Dedifferentiated amniotic fluid mesenchymal stem cell (primary cell): ENCODE measurements around the gene SHANK3.
"Not testable (repeated sequence)": the region's sequence is repeated elsewhere in the genome, so short reads cannot be mapped to it uniquely, and the experiment has no call there.

Experiments used
- DNase-seq: peaks from one replicate; pipeline ENCODE4 v3.0.0-alpha.2; 2016; ENCODE audit errors: extremely low spot score

SHANK3 gene

DNA sequence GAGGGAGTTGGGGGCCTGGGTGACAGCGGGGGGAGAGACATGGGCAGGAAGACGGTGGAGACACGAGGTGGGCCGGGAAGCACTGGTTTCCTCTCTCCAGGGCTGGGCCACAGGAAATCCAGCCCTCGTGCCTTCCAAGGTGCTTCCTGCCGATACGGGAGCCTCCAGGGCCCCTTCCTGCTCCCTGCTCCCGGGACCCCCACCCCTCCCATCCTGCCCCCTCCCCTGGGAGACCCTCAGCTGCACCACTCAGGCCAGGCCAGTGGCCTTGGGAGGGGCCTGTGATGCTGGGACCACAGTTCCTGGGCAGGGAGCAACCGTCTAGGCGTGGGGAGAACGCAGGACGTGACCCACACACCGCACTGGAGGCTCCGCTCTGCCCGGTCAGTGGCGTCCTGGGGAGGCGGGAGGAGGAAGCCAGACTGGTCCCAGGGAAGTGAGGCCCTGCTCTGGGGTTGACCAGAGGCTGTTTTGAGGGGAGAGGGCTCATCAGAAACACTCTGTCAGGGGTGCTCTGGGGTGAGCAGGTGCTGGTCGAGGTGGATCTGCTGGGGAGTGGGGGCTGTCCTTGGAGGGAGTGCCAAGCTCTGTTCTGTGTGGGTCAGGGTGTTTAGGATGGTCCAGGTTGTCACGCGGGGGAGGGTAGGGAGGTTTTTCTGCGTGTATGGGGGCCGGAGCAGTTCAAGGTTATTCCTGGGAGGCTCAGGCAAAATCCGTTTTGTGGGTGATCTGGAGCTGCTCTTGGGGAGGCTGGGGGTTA is at the start of gene SHANK3:
Gene SHANK3, plus strand, starts transcription at position 353 of the 760 bp plus-strand sequence.
- DNase-seq: no peak

DNA sequence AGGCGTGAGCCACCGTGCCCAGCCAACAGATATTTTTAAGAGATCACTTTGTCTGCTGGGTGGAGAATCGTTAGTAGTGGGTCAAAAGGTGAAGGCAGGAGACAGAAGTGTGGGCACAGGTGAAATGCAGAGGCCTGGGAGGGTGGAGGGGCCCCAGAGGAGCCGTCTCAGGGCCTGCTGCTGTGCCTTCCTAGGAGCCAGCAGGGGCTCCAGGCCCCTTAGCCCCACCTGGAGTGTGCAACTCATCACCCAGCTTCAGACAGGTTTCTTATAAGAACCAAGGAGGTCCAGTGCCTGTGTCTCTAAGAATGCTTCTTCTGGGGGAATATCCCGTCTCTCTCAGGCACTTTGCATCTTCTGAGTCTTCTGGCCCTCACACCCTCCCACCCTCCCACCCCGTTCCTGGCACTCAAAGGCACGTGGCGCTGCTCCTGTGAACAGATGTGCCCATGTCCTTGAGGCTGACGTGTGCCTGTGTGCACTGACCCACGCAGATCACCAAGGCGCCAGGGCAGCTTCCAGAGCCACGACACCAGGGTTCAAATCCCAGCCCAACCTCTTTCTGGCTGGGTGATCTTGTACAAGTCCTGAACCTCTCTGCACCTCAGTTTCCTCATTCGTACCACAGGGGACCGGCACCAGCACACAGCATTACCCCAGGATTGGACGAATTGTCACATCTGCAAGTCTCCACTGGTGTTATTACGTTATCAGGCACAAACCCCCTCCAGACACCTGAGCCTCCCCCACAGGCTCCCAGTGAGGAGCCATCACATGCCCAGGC is 48.1 kb upstream of the SHANK3 start:
- DNase-seq: no peak

DNA sequence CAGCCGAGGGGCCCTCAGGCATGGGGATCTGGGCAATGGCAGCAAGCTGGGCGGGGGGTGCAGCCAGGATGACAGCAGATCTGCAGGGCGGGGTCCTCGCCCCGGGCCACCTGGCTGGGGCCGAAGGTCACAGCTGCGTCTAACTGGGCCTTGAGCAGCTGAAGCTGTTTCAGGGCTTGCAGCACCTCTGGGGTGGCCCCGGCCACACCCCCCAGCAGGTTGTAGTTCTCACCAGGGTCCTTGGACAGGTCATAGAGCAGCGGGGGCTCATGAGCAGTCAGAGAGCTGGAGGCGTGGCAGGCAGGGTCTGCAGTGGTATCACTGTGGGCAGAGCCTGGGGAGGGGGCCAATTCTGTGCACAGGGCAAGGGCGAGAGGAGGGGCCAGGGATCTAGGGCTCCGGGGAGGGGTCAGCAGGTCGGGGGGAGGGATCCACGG is 47.5 kb upstream of the SHANK3 start:
- DNase-seq: no peak

DNA sequence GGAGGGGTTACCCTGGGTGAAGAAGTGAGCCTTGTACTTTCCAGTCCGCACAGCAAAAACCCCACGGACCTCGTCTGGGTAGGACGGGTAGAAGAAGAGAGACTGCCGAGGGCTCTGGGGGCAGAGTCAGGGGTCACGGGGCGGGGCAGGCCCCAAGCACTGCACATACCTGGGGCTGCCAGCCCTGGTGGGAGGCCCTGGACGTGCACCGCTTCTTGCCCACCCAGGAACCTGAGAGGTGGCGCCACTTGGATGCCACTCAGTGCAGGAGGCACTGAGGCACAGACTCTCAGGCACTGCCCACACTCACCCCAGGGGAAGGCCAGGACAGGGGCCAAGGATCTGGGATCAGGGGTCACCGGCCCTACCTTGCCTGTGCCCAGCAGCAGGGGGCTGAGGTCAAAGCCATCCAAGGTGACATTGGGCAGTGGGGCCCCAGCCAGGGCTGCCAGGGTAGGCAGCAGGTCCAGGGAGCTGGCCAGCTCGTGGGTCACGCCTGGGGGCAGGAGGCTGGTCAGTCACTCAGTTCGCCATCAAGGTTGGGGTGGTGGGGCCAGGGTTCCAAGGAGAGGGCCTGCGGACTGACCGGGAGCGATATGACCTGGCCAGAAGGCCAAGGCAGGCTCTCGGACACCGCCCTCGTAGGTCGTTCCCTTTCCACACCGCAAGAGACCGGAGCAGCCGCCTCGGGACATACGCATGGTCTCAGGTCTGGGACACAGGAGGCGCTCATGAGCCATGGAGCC is 46.9 kb upstream of the SHANK3 start:
- DNase-seq: no peak

DNA sequence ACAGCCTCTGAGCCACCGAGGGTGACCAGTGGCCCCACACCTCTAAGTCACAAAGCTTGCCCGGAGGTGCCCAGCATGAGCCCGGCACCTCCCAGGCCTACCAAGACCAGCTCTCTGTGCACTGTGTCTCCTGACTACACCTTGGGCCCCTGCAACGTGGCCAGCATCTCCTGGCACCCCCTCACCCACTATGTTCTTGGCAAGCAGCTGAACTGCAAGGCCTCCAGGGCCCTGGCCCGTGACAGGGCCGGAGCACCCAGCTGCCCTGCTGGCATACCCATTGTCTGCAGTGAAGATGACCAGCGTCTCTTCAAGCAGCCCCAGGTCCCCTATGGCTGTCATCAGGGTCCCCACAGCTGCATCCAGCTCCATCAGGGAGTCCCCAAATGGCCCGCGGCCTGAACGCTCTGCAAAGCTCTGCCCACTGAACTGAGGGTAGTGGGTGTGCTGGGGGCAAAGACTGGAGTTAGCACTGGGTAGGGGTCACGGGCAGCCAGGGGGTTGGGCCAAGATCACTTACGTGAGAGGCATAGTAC is 46.2 kb upstream of the SHANK3 start:
- no peak for DNase-seq

DNA sequence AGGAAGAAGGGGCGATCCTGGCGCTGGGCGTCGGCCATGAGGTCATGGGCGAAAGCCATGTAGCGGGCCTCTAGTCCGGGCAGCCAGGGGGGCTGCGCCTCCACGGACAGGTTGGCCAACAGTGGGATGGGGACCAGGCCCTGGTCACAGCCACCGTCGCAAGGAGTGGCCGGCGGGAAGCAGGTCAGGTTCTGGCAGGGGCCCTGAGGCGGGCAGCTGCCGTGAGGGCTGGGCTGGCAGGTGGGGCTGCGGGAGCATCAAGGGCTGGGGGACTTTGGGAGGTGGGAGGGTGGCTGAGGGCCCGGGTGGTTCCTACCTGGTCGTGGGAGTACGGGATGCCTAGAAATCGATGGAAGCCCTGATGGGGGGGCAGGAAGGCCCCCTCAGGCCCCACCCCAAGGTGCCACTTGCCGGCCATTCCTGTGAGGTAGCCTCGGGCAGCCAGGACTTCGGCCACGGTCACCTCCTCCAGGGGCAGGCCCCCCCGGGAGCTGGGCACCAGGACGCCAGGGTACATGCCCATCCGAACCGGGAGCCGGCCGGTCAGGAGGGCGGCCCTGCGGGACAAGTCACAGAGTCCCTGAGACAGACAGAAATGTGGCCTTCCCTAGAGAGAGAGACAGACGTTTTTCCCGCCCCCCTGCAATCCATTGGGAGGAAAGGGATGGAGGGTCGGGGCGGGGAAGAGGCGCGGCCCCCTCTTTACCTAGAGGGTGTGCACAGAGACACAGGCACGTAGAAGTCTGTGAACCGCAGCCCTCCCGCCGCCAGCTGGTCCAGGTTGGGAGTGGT is 45.6 kb upstream of the SHANK3 start:
- no peak for DNase-seq

DNA sequence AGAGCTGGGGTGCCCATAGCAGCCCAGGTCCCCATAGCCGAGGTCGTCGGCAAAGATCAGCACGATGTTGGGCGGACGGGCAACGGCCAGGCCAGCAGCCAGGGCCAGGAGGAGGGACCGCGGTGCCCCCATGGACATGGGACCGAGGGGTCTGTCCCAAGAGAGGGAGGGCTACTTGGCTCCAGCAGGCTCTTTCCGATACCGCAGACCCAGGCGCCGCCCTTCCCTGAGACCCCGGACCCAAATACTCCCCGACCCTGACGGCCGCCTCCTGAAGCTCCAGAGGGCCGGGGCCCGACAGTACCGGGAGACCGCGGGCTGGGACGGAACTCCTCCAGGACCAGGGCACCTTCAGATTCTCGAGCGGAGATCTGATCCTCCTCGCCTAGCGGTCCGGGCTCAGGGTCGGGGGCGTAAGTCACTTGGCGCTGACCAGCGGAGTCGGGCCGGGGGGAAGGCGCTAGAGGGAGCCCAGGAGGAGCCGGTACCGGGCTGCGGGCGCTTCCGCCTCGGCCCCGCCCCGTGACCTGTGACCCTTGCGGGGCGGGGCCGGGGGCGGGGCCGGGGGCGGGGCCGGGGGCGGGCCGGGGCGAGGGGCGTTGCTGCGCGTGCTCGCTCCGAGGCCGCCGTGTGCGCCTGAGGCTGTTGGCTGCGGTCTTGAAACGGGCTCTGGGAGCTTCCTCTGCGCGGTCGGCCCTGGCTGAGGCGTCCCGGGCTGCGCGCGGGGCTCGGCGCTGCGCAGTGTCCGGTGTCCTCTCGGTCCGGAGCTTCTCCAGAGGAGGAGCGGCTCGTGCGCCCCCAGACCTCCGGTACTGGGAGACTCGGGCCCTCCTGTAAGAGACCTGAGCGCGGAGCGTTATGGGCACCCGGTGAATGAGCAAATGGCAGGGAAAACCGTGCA is 44.7 kb upstream of the SHANK3 start, which contains the start of gene ARSA:
Gene ARSA, minus strand, starts transcription at position 511 of the 901 bp plus-strand sequence. Its CDS starts 373 bp downstream, at position 138.
- DNase-seq: peak; percentile 62

DNA sequence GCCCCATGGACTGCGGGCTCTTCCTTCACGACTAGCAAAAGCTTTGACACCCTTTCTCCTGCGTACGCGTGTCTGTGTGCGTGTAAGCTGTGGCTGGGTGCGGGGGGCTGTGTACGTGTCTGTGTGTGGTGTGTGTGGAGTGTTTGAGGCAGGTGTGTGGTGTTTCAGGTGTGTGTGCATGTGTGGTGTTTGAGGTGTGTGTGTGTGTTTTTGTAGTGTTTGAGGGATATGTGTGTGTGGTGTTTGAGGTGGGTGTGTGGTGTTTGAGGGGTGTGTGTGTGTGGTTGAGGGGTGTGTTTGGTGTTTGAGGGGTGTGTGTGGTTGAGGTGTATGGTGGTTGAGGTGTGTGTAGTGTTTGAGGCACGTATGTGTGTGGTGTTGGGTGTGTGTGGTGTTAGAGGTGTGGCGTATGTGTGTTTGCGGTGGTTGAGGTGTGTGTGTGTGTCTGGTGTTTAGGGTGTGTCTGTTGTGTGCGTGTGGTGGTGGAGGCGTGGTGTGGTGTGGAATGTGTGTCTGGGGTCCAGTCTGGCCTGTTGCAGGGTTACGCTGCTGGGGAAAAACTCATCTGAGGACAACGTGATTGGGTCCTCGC is 44.0 kb upstream of the SHANK3 start:
- no peak for DNase-seq

DNA sequence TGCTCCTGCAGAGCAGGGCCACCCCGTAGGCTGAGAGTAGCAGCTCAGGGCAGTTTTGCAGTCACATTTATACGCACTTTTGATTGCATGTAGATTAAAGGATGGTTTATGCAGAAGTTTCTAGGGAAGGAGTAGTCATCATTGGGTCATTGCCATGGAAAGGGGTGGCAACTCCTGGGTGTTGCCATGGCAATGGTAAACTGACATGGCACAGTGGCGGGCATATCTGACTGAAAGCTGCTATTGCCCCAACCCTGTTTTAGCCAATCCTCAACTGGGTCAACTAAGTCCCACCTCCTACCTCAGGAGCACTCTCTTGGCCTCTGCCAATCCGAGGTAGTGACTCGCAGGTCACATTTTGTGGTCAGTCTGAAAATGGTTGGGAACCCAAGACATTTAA is 42.2 kb upstream of the SHANK3 start:
- no peak for DNase-seq

DNA sequence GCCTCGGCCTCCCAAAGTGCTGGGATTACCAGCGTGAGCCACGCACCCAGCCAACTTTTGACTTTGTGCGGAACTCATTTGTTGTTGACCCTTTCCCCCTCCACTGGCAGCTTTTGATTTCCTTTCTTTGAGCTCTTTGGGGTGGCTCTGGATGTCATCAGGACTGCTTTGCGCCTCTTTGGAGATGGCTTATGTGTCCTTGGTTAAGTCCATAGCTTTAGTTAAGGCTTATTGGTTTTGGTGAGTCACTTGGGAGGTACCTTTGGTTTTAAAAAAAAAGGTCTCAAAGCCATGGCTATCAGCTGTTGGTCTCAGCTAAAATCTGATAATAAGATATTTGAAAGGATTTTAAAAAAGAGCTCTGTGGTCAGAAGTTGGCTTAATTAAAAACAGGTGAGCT is 39.5 kb upstream of the SHANK3 start:
- no peak for DNase-seq

DNA sequence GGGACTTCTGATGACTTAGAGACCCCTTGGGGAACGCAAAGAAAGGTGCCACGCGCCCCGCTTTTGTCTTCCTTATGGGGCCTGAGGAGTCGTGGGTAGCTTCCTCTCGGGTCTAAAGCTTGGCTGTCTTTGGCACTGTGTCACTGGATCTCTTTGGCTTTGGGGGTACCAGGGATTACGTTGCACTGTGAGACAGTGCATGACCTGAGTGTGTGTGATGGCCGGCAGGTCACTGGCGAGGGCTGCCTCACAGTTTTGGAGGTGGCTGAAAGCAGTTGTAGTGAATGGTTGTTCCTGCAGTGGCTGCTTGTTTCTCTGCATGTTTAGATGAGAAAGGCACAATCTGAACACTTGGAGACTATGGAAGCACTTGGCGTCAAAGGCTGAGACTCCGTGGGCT is 38.9 kb upstream of the SHANK3 start:
- no peak for DNase-seq

DNA sequence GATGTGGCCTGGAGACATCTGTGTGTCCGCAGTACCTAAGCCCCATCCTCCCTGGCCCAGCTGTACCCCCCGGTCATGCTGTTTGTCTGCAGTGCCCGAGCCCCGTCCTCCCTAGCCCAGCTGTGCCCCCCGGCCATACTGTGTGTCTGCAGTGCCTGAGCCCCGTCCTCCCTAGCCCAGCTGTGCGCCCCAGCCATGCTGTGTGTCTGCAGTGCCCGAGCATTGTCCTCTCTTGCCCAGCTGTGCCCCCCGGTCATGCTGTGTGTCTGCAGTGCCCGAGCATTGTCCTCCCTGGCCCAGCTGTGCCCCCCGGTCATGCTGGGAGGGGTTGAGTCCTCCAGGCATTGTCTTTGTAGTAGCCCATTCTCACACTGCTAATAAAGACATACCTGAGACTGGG is 37.0 kb upstream of the SHANK3 start:
- DNase-seq: no peak

DNA sequence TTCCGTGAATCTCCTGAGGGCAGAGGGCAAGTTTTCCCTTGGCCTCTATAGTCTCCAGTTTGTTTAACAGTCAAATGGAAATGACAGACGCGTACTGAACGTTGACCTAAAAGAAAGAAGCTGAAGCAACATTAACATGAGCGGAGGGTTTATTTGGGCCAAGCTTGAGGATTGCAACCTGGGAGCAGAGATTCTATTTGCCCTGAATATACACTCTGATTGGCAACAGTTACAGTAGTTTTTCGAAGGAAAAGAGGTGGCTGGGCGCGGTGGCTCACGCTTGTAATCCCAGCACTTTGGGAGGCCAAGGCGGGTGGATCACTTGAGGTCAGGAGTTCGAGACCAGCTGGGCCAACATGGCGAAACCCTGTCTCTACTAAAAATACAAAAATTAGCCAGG is 32.3 kb upstream of the SHANK3 start:
- DNase-seq: not testable (repeated sequence)

DNA sequence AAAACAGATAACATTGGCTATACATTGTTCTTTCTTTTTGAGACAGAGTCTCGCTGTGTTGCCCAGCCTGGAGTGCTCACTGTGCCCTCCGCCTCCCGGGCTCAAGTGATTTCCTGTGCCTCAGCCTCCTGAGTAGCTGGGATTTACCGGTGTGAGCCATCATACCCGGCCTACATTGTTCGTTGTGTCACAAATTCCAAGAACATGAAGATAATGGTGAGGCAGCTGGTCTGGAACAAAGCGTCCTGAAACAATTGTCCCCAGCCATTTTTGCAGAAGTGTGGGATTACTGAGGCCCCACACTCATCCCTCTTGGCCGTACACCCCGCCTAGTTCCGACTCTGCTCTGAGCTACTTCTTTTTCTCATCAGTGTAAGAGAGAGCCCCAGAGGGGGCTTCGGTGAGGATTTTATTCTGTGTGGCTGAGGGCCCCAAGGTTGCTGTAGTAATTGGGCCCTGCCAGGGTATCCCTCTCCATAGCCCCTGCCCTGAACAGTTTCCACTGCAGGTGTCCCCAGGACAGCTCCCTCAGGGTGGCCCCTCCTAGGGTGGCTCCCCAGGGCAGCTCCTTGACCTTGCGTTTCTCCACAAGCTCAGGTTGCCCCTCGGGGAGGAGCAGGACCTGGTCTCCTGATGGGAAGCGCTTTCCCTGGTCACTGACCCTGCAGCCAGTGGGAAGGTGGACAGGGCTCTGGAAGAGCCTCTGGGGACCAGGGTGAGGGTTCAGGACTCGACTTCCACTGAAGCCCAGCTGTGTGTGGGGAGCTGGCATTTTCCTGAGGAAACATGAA is 31.6 kb upstream of the SHANK3 start:
- DNase-seq: no peak

DNA sequence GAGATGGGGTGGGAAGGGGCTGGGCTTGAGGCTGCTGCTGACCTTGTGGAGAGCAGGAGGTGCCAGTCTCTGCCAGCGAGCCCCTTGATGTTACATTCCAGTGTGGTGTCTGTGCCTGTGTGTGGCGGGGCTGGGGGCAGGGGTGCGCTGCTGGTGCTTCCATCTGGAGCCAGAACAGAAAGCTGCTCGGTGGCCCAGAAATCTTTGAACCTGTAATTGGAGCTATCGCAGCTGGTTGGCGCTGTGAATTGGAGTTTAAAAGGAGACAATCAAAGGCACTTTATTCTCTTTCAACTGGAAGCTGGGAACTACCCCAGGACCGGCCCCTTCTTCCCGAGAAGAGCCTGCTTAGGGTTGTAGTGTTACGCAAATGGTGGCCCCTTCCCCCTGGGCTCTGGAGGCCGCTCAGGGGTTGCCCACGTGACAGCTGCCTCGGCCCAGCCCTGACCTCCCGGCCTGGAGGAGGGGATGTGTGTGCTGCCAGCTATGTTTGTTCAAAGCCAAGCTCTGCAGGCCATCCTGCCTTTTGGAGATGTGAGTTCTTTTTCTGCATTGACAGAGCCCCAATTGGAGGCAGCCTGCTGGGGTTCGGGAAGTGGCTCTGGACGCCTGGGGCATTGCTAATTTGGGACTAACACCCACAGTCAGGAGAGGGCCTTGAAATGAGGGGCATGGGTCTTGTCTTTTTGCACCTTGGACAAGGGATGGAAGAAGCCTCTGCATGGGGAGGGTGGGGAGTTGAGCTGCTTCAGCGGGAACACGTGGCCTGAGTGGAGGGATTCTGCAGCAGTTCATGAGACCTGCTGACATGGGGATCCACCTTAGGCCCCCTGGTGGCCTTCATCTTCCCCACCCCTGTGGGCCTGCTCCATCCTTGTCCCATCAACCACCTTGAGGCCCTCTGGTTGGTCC is 30.7 kb upstream of the SHANK3 start:
- DNase-seq: no peak

DNA sequence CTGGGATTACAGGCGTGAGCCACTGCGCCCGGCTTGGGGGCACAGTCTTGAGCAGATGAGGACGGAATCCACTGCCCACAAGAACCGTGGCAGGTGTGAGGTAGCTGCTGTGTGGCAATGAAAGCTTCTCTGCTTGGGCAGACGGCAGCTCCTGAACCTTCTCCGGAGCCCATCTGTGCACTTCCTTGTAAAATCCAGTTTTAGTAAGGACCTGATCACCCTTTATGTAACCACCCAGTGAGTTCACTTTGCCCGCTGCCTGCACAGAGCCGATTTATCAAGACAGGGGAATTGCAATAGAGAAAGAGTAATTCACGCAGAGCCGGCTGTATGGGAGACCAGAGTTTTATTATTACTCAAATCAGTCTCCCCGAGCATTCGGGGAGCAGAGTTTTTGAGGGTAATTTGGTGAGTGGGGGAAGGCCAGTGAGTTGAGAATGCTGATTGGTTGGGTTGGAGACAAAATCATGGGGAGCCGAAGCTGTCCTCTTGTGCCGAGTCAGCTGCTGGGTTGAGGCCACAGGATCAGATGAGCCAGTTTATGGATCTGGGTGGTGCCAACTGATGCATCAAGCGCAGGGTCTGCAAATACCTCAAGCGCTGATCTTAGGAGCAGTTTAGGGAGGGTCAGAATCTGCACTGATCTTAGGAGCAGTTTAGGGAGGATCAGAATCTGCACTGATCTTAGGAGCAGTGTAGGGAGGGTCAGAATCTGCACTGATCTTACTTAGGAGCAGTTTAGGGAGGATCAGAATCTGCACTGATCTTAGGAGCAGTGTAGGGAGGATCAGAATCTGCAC is 29.4 kb upstream of the SHANK3 start:
- not testable (repeated sequence) for DNase-seq

DNA sequence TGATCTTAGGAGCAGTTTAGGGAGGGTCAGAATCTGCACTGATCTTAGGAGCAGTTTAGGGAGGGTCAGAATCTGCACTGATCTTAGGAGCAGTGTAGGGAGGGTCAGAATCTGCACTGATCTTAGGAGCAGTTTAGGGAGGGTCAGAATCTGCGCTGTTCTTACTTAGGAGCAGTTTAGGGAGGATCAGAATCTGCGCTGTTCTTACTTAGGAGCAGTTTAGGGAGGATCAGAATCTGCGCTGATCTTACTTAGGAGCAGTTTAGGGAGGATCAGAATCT is 28.9 kb upstream of the SHANK3 start:
- DNase-seq: not testable (repeated sequence)
